ENCODE results near the gene THSD1. TPM values are rescaled to one million over a fixed set of nuclear protein-coding genes. Genes with fewer than 3 reads are reported as not detected.

Gene THSD1, protein sequence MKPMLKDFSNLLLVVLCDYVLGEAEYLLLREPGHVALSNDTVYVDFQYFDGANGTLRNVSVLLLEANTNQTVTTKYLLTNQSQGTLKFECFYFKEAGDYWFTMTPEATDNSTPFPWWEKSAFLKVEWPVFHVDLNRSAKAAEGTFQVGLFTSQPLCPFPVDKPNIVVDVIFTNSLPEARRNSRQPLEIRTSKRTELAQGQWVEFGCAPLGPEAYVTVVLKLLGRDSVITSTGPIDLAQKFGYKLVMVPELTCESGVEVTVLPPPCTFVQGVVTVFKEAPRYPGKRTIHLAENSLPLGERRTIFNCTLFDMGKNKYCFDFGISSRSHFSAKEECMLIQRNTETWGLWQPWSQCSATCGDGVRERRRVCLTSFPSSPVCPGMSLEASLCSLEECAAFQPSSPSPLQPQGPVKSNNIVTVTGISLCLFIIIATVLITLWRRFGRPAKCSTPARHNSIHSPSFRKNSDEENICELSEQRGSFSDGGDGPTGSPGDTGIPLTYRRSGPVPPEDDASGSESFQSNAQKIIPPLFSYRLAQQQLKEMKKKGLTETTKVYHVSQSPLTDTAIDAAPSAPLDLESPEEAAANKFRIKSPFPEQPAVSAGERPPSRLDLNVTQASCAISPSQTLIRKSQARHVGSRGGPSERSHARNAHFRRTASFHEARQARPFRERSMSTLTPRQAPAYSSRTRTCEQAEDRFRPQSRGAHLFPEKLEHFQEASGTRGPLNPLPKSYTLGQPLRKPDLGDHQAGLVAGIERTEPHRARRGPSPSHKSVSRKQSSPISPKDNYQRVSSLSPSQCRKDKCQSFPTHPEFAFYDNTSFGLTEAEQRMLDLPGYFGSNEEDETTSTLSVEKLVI
- polyA plus RNA-seq (2.3 and 3.8 TPM in 2 replicates), polyA minus RNA-seq (4.6 and 5.0 TPM in 2 replicates)

DNA sequence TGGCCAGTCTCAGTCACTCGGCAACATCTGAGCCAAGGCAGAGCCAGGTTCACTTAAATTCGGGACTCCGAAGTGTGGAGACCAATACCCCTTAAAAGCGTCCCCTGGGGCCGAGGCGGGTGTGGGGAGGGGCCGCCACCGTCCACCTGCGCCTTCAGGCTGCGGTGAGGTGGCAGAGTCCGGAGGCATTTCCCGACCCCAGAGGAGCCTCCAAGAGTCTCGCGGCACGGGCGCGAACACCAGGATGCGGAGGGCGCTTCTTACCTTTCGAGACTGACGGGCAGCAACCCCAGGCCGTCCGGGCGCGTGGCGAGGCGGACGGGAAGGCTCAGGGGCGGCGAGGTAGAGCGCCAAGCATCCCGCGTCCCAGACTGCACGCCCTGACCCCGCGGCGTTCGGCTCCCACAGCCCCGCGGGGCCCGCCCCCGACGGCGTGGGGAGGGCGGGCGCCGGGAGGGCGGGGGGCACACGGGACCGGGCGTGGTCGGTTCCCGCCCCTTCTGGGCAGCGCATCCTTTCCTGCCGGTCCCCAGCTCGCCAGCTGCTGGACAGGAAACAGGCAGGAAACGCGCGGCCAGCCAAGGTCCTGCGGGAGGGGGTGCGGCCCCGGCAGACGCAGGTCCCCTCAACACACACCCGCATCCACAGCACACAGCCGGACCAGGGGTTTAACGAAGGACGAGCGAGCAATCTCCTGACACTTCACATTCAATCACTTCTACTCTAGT is at the start of gene THSD1:
Gene THSD1, minus strand, starts transcription at position 406 of the 728 bp plus-strand sequence. CDS start 3,572 bp downstream, outside the sequence.
- no peak for TF ChIP-seq TAF1 (IDR thresholded peaks at IDR 0.05; ENCODE audit: low read depth)
- TF ChIP-seq EZH2 (IDR thresholded peaks at IDR 0.05; ENCODE audit: borderline replicate concordance, insufficient read depth, low read length, poor library complexity, severe bottlenecking): no peak
- Histone ChIP-seq H3K9ac (ENCODE audit: low read length) (no peak within 1 kb of the TSS), H3K79me2 (replicated peaks; ENCODE audit: insufficient read depth, low read length) (no peaks in the 10 kb centered on the region), H3K36me3 (ENCODE audit: insufficient read depth, low read length) (no peaks in the 10 kb centered on the region), H3K27me3 (ENCODE audit: insufficient read depth, low read depth, low read length) (peaks cover 29% of the 10 kb centered on the region), H2AFZ (ENCODE audit: low read depth, low read length) (no peak within 1 kb of the TSS), H3K4me3 (ENCODE audit: low read length) (peak within 1 kb of the TSS; percentile 64), H3K27ac (ENCODE audit: low read length) (no peak within 1 kb of the TSS), H3K9me2 (ENCODE audit: insufficient read depth, low read length) (no peaks in the 10 kb centered on the region), H4K20me1 (ENCODE audit: insufficient read depth) (no peaks in the 10 kb centered on the region), H3F3A (ENCODE audit: insufficient read depth, low read length, poor library complexity, severe bottlenecking) (no peaks in the 10 kb centered on the region), H3K4me2 (ENCODE audit: low read length) (no peak within 1 kb of the TSS), H3K9me3 (ENCODE audit: low read length) (no peaks in the 10 kb centered on the region)

DNA sequence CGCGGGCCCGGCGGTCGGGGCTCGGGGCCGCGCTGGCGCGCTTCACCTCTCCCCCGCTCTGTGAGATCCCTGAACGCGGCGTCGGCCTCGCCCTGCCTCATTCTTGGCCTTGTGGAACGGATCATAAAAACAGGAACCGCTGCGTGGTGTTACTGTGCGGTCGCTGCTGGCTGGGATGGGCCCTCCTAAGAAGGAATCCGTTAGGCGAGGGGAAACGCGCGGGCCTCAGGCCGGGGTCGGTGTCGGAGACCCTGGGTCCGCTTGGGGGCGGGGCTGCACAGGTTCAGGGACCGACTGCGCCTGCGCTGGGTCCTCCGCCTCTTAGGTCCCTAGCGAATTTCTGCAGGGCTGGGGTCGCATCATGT is 49.7 kb upstream of the THSD1 start:
- Histone ChIP-seq H3K9me2 (ENCODE audit: insufficient read depth, low read length) (no peaks in the 10 kb centered on the region), H4K20me1 (ENCODE audit: insufficient read depth) (no peaks in the 10 kb centered on the region), H3K36me3 (ENCODE audit: insufficient read depth, low read length) (no peaks in the 10 kb centered on the region), H3K79me2 (replicated peaks; ENCODE audit: insufficient read depth, low read length) (peaks cover 24% of the 10 kb centered on the region), H3K9me3 (ENCODE audit: low read length) (no peaks in the 10 kb centered on the region), H3K9ac (ENCODE audit: low read length) (peak overlapping the region; percentile 79), H3K27me3 (ENCODE audit: insufficient read depth, low read depth, low read length) (no peaks in the 10 kb centered on the region), H3F3A (ENCODE audit: insufficient read depth, low read length, poor library complexity, severe bottlenecking) (no peaks in the 10 kb centered on the region), H3K4me3 (ENCODE audit: low read length) (peak overlapping the region; percentile 87), H3K4me2 (ENCODE audit: low read length) (peak overlapping the region; percentile 79), H2AFZ (ENCODE audit: low read depth, low read length) (peak overlapping the region; percentile 97), H3K27ac (ENCODE audit: low read length) (peak overlapping the region; percentile 81)
- TF ChIP-seq SMC3 (conservative IDR thresholded peaks at IDR 0.05; ENCODE audit: poor library complexity) (no peak), RAD21 (conservative IDR thresholded peaks at IDR 0.05) (no peak), TAF1 (IDR thresholded peaks at IDR 0.05; ENCODE audit: low read depth) (peak; percentile 44), EZH2 (IDR thresholded peaks at IDR 0.05; ENCODE audit: borderline replicate concordance, insufficient read depth, low read length, poor library complexity, severe bottlenecking) (no peak), EP300 (conservative IDR thresholded peaks at IDR 0.05; ENCODE audit: poor library complexity, severe bottlenecking) (peak; percentile 7), CTCF (IDR thresholded peaks at IDR 0.05; ENCODE audit: poor library complexity, severe bottlenecking) (no peak), REST (IDR thresholded peaks at IDR 0.05; ENCODE audit: borderline replicate concordance) (peak; percentile 37), MXI1 (conservative IDR thresholded peaks at IDR 0.05; ENCODE audit: poor library complexity, severe bottlenecking) (peak; percentile 78), POLR2AphosphoS5 (IDR thresholded peaks at IDR 0.05) (no peak)

Data from neural cell (in vitro differentiated cells).